Peyer's patch (tissue), 4 donors: ENCODE results near the gene ZNF827. TPM values are rescaled to one million over a fixed set of nuclear protein-coding genes. Genes with fewer than 3 reads are reported as not detected.
A peak's percentile ranks its signal among the peaks of the same experiment; 100 is the strongest.

ENCODE experiments used
- DNase-seq, 3 donors: peaks; one replicate each; pipeline ENCODE4 v3.0.0-alpha.2; 2017 to 2019
- H3K27ac ChIP-seq, 4 donors: fragments of 200-600 bp; sonication (generic); one replicate each; pipeline ENCODE4 v1.5.1; 2016 to 2019
- H3K27me3 ChIP-seq, 2 donors: fragments of 200-600 bp; sonication (generic); one replicate each; pipeline ENCODE4 v1.5.1; 2019
- H3K36me3 ChIP-seq, 3 donors: fragments of 200-600 bp; sonication (generic); one replicate each; pipeline ENCODE4 v1.5.1; 2016 to 2019
- H3K4me1 ChIP-seq, 4 donors: fragments of 200-600 bp; sonication (generic); one replicate each; pipeline ENCODE4 v1.5.1; 2016 to 2019
- H3K4me3 ChIP-seq, 4 donors: fragments of 200-600 bp; sonication (generic); 1 replicate in 3 of 4; 2 replicates in 1 of 4; pipeline ENCODE4 v1.5.1; 2016 to 2019; ENCODE audit warnings: mild to moderate bottlenecking in 1 of 4
- H3K9me3 ChIP-seq, 4 donors: fragments of 200-600 bp; sonication (generic); one replicate each; pipeline ENCODE4 v1.5.1; 2016 to 2019; ENCODE audit warnings: mild to moderate bottlenecking in 1 of 4
- CTCF ChIP-seq, 6 experiments: fragments of 450-650 bp in 4 of 6; fragments of 200-600 bp in 2 of 6; sonication (generic) in 1 of 6; IDR thresholded peaks; one replicate each; pipeline ENCODE4 v1.5.1; 2017 to 2019; ENCODE audit warnings: antibody characterized with exemption in 6 of 6, mild to moderate bottlenecking in 3 of 6, moderate library complexity in 1 of 6
- POLR2A ChIP-seq, 2 donors: fragments of 450-650 bp; IDR thresholded peaks; one replicate each; pipeline ENCODE4 v1.5.1; 2017; ENCODE audit warnings: antibody characterized with exemption in 2 of 2, mild to moderate bottlenecking in 2 of 2, moderate library complexity in 2 of 2
- total RNA-seq, 4 donors: library from RNA; depleted of rRNA; stranded (reverse); fragments of >200 nt; gene quantifications; one replicate each; pipeline ENCODE4 v1.1.0, GENCODE V29; 2016

ZNF827 gene
- total RNA-seq, 4 donors from 2014 or later = 46.3 to 206 (median 60.5) TPM

DNA sequence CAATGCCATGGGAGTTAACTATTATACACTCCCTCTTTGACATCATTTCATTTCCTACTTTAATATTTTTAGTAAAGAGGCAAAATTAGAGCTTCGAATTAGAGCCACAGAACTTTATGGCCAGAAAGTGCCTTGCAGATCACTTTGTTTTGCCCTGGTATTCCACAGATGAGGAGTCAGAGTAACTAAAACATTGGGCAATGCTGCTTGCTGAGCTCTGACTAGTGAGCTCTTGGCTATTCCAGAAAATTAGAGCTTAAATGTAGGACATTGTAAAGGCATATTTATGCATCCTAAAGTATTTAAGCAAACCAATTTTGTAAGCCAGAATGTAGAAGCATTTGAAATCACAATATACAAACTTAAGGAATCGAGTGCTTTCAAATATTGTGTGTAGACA lies 6.3 kb upstream of the ZNF827 start:
- Histone ChIP-seq H3K4me3 (no peak overlapping the region), H3K4me1 (no peaks in the 10 kb centered on the region), H3K27ac (no peak overlapping the region), H3K36me3 (no peaks in the 10 kb centered on the region), H3K27me3 (no peaks in the 10 kb centered on the region), H3K9me3 (no peaks in the 10 kb centered on the region)
- DNase-seq = no peak
- TF ChIP-seq POLR2A (IDR thresholded peaks at IDR 0.05) = no peak

DNA sequence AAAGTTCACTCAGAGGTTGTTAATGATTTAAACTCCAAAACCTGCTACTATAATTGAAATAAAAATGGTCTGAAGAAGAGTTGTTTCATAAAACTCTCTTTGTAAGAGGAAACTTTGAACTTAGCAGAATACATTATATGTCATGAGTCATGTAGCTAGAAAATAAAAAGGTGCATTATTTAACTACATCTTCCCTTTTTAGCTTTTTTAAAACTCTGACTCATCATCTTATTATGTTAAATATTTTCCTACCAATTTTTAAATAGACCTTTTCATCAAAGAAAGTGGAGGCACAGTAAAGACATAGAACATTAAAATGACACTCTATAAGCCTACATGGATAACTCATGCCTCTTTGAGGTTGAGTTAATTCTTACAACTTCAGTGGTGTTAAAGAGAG lies 1.2 kb upstream of the ZNF827 start:
- Histone ChIP-seq H3K36me3 (no peaks in the 10 kb centered on the region), H3K4me3 (no peak overlapping the region), H3K4me1 (peaks cover 0 to 20% (median 0%) of the 10 kb centered on the region in 4 donors), H3K27me3 (no peaks in the 10 kb centered on the region), H3K27ac (no peak overlapping the region), H3K9me3 (no peaks in the 10 kb centered on the region)
- DNase-seq = no peak
- TF ChIP-seq CTCF (IDR thresholded peaks at IDR 0.05) (no peak), POLR2A (IDR thresholded peaks at IDR 0.05) (no peak)

DNA sequence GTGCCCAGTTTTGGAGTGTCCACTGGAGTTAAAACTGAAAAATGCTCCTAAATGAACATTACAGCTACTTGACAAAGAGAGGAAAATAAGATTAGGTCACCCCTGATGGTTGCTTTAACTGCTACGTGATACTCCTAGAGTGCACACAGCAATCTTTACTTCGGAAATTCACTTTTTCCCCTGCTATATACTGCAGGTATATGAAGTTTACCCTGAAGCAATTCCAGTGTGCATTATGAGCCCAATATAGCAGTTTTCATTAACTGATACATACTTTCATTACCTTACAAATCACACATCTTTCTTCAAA lies 773 bp upstream of the ZNF827 start:
- no peak overlapping the region for H3K27ac ChIP-seq
- H3K4me3 ChIP-seq = no peak overlapping the region
- TF ChIP-seq POLR2A (IDR thresholded peaks at IDR 0.05) = no peak
- TF ChIP-seq CTCF (IDR thresholded peaks at IDR 0.05) = no peak
- H3K9me3 ChIP-seq = no peaks in the 10 kb centered on the region
- DNase-seq = no peak
- no peaks in the 10 kb centered on the region for H3K36me3 ChIP-seq
- peaks cover 0 to 25% (median 0%) of the 10 kb centered on the region in 4 donors for H3K4me1 ChIP-seq
- no peaks in the 10 kb centered on the region for H3K27me3 ChIP-seq

- peak overlapping the region; percentile 52 to 85 (median 81) for H3K4me3 ChIP-seq
- TF ChIP-seq POLR2A (IDR thresholded peaks at IDR 0.05) (no peak), CTCF (IDR thresholded peaks at IDR 0.05) (no peak)
- peak; percentile 40 to 61 (median 59) for DNase-seq
Measured at GRCh38 chr4:145937971-145938611, 532 bp downstream of the ZNF827 start.

GRCh38 chr4:145936997-145937901 lies 1.4 kb downstream of the ZNF827 start:
- Histone ChIP-seq H3K4me1 (peaks cover 0 to 26% (median 0%) of the 10 kb centered on the region in 4 donors), H3K27me3 (no peaks in the 10 kb centered on the region), H3K9me3 (no peaks in the 10 kb centered on the region), H3K27ac (peak overlapping the region; percentile 92 to 95 (median 94)), H3K36me3 (no peaks in the 10 kb centered on the region), H3K4me3 (peak overlapping the region; percentile 52 to 85 (median 81))
- TF ChIP-seq CTCF (IDR thresholded peaks at IDR 0.05) = peak in 1 of 6 experiments; percentile 11
- TF ChIP-seq POLR2A (IDR thresholded peaks at IDR 0.05) = peak; percentile 62 to 65
- DNase-seq = peak; percentile 72 to 88 (median 87)

More at GRCh38 chr4:145937971-145938611, 532 bp downstream of the ZNF827 start:
- Histone ChIP-seq H3K9me3 (no peaks in the 10 kb centered on the region), H3K36me3 (no peaks in the 10 kb centered on the region), H3K27ac (peak overlapping the region; percentile 92 to 95 (median 94)), H3K27me3 (no peaks in the 10 kb centered on the region), H3K4me1 (peaks cover 0 to 26% (median 0%) of the 10 kb centered on the region in 4 donors)
